GM12891 (cell line): Measurements from ENCODE around the gene CCL28.
"Not testable (repeated sequence)": the region's sequence is repeated elsewhere in the genome, so short reads cannot be mapped to it uniquely, and the experiment has no call there.

ENCODE experiments used
- DNase-seq: peaks from one replicate; pipeline ENCODE4 v3.0.0; 2011; ENCODE audit warnings: low spot score; ENCODE audit not compliant: insufficient read length
- FAIRE-seq: peaks from 2 replicates; lab custom pipeline; 2011; peaks lifted over from hg19 to GRCh38; lab: Jason Lieb, UNC
- PAX5 ChIP-seq: IDR thresholded peaks from 2 replicates; pipeline ENCODE4 v1.6.1; 2011; ENCODE audit warnings: low read length, moderate library complexity, mild to moderate bottlenecking; ENCODE audit not compliant: insufficient read depth, severe bottlenecking
- POLR2A ChIP-seq: IDR thresholded peaks from 2 replicates; pipeline ENCODE4 v1.6.1; 2011; ENCODE audit warnings: low read depth, low read length, control low read depth
- POLR2AphosphoS5 ChIP-seq: IDR thresholded peaks from 2 replicates; pipeline ENCODE4 v1.6.1; 2011; ENCODE audit warnings: low read depth, low read length, control low read depth
- POU2F2 ChIP-seq: IDR thresholded peaks from 2 replicates; pipeline ENCODE4 v1.6.1; 2011; ENCODE audit warnings: low read depth, mild to moderate bottlenecking, control low read depth, low read length, moderate library complexity
- SPI1 ChIP-seq: IDR thresholded peaks from 2 replicates; pipeline ENCODE4 v1.6.1; 2011; ENCODE audit warnings: low read depth, low read length, control low read depth
- TAF1 ChIP-seq: IDR thresholded peaks from 2 replicates; pipeline ENCODE4 v1.6.1; 2011; ENCODE audit warnings: low read depth, low read length, control low read depth

CCL28 gene

DNA sequence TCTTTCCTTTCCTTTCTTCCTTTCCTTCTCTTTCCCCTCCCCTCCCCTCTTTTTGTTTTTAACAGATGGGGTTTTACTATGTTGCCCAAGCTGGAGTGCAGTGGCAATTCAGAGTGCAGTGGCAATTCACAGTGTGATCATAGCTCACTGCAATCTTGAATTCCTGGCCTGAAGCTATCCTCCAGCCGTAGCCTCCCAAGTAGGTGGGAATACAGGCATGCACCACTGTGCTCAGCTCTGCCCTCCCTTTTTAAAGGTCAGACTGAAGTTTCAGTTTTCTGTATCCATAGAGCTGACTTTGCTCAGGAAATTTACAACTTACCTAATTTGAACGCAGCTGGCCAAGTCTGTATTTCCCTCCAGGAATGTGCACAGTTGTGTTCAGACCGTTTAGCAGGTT lies 696 bp downstream of the CCL28 start:
- DNase-seq (no peak), FAIRE-seq (no peak)
- TF ChIP-seq PAX5 (no peak), TAF1 (no peak), POU2F2 (no peak), POLR2A (no peak), POLR2AphosphoS5 (no peak), SPI1 (no peak)

DNA sequence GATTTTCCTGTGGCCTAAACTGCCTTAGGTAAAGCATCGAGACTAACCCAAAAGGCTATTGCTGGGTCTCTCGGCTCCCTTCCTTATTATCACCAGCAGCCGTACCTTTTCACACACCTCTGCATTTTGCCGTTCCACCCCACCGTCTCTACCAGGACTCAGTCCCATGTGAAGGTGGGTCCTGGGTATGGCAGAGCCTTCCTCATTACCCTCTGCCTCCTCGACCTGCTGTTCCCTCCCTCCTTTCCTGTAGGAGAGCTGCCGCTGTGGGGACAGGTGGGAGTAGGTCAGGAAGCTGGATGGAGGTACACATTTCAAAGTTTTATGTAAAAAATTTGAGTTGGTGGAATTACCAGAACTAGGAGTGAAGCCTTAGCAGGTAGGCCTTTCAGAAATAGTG lies 1.8 kb downstream of the CCL28 start:
- TF ChIP-seq PAX5: no peak
- no peak for TF ChIP-seq SPI1
- TF ChIP-seq POLR2A: no peak
- no peak for TF ChIP-seq POLR2AphosphoS5
- TF ChIP-seq POU2F2: no peak
- TF ChIP-seq TAF1: no peak
- FAIRE-seq: no peak
- no peak for DNase-seq

DNA sequence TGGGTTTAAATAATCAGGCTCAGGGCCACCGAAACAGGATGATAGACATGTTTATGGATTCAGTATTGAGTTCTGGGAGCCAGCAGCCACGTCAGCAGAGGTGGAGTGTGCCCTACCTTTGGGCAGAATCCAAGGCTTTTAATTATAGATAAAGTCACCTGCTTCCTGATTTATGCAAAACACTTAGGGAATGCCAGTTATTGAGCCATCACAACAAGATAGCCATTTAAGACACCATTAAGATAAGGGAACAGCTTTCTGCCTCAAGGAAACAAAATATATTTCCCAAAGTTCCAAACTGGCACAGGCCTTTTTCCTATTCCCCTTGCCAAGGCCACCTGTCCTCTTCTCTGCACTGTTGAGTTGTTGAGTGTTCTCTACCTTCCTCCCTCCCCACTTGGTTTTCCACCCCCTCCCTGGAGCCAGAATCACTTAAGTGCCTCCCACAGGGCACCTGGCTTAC lies 2.4 kb downstream of the CCL28 start:
- TF ChIP-seq TAF1 (no peak), POLR2AphosphoS5 (no peak), POU2F2 (no peak), PAX5 (no peak), POLR2A (no peak), SPI1 (no peak)
- FAIRE-seq: no peak
- no peak for DNase-seq

DNA sequence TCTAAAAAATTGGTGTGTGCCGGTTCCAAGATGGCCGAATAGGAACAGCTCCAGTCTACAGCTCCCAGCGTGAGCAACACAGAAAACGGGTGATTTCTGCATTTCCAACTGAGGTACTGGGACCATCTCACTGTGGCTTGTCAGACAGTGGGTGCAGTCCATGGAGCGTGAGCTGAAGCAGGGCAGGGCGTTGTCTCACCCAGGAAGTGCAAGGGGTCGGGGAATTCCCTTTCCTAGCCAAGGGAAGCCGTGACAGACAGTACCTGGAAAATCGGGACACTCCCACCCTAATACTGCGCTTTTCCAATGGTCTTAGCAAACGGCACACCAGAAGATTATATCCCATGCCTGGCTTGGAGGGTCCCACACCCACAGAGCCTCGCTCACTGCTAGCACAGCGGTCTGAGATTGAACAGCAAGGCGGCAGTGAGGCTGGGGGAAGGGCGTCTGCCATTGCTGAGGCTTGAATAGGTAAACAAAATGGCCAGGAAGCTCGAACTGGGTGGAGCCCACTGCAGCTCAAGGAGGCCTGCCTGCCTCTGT lies 9.6 kb downstream of the CCL28 start:
- not testable (repeated sequence) for FAIRE-seq, DNase-seq

DNA sequence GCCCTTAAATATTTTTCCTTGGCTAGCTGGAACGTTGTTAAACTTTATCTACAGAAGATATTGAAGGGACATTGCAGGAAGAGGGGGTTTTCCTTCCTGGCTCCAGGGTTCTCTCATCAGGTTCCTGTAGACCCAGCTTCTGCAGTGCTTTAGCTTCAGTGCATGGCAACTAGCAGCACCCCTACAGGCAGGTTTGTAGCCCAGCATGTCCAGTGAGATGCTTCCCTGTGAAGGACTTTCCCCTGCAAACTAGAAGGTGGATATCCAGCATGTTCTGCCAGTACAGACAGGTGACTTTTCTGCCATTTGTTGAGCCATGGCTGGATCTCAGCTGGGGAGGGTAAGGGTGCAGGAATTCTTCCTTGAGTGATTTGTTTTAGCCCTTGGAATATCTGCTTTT lies 10.4 kb downstream of the CCL28 start:
- no peak for DNase-seq
- TF ChIP-seq POU2F2: no peak
- no peak for TF ChIP-seq TAF1
- no peak for TF ChIP-seq POLR2A
- no peak for TF ChIP-seq POLR2AphosphoS5
- no peak for TF ChIP-seq SPI1
- TF ChIP-seq PAX5: no peak
- FAIRE-seq: no peak

DNA sequence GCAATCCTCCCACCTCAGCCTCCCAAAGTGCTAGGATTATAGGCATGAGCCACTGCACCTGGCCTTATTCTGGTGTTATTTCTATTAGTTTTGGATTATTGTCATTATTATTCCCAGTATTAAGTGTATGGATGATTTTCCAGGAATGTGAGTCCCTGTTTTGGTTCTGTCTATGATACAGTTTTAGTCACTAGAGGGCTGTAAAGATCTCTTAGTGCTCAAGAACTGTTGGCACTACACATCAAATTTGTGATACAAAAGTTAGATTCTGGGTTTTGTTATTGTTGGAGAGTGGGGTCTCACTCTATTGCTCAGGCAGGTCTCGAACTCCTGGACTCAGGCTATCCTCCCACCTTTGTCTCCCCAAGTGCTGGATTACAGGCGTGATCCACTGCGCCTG lies 12.1 kb downstream of the CCL28 start:
- DNase-seq (no peak), FAIRE-seq (no peak)
- TF ChIP-seq SPI1: no peak
- TF ChIP-seq POU2F2: no peak
- TF ChIP-seq PAX5: no peak
- TF ChIP-seq POLR2AphosphoS5: no peak

DNA sequence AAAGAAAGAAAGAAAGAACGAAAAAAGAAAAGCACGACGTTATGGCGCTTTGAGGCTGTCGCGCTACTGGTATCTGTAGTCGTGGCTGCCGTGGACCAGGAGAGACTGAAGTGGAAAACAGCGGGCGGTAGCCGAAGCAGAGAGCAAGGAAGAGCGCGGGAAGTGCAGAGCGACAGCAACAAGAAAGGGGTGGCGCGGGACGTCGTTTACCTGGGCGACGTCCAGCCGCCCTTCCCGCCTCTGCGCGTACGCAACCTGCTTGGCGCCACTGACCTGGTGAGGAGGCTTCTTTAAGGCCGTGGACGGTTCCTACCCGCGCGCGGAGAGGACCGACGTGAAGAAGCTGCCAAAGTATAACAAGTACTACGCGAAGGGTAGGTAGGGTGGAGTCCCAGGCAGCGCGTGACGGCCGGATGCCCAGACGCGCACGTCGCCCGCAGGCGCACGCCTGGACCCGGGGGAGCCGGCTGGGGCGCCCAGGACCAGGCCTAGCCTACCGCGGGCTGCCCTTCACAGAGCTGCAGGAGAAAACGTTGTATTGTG lies 15.4 kb downstream of the CCL28 start:
- FAIRE-seq (peak; percentile 95), DNase-seq (peak; percentile 68)
- TF ChIP-seq POLR2A (0 out of 2 replicates have a peak, but pooled peaks have one; percentile 34), POLR2AphosphoS5 (peak; percentile 49; the same call in 1 of the 2 replicates), TAF1 (peak; percentile 33; the same call in 1 of the 2 replicates), POU2F2 (no peak)

DNA sequence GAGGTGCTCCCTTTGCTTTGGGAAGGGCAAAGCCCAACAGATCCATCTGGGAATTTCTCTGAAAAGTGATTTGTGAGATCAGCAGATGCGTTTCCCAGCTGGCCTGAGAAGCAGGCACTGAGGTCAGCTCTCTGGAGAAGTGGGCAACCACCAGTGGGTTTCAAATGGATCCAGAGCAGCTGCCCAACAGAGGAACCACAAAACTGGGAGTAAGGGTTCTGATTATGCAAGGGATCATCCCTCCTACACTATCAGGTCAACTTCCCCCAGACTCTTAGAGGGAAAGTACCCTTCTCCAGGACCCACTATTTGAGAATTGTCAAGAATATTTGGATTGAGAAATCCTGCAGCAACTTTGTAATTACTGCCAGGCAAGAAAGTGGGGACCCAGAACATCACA lies 21.7 kb downstream of the CCL28 start:
- TF ChIP-seq POLR2A (no peak), POLR2AphosphoS5 (no peak), PAX5 (no peak), SPI1 (no peak), POU2F2 (no peak), TAF1 (no peak)
- DNase-seq (no peak), FAIRE-seq (no peak)

DNA sequence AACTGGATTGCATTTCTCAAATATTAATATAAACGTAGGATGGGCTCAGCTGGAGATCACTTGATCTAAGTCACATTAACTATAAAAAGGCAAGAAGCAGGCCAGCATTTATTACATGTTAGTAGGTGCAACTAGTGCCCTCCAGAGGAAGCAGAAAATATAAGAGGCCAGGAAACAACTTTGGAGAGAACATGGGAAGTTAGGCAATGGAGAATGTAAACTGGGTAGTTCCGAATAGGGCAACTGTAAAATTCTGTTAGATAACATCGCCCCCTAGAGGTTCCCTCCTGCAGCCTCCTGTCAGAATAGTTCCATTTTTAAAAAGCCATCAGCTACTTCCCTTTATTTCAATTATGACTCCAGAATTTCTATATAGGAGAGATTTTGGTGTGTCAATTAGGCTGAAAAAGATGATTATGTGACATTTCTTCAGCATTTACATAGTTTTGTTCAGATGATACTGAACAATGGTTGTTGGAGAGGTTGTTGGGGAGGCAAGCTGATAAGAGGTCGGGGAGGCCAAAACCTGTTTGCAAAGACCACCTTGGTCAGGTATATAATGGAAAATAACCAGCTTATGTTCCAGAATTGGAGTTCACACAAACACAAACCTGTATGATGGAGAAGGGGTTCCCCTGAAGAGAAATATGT lies 22.4 kb downstream of the CCL28 start:
- FAIRE-seq (peak; percentile 71), DNase-seq (no peak)
- TF ChIP-seq SPI1 (peak; percentile 25; the same call in 1 of the 2 replicates), PAX5 (no peak), POLR2AphosphoS5 (no peak)

DNA sequence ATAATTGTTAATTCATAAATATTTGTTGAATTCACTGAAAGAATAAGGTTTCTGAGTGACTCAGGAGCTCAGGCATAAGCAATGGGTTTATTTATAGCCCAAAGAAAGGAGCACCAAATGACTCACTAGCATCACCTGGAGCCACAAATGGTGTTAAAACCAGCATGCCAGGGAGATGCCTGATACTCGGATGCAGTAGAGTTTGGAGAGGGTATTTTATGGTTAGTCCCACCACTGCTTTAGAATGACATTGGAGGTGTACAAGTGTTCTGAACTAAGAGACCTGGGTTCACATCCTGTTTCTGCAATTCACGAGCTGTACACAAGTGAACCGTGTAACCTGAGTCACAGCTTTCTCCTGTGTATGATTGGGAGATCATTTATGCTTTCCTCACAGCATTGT lies 25.2 kb downstream of the CCL28 start:
- FAIRE-seq (peak; percentile 76), DNase-seq (no peak)
- peak; percentile 45; the same call in 1 of the 2 replicates for TF ChIP-seq SPI1
- TF ChIP-seq TAF1: no peak
- no peak for TF ChIP-seq POLR2AphosphoS5
- TF ChIP-seq POU2F2: no peak
- no peak for TF ChIP-seq PAX5
